ENCODE results near the gene C2CD4D.

C2CD4D gene

DNA sequence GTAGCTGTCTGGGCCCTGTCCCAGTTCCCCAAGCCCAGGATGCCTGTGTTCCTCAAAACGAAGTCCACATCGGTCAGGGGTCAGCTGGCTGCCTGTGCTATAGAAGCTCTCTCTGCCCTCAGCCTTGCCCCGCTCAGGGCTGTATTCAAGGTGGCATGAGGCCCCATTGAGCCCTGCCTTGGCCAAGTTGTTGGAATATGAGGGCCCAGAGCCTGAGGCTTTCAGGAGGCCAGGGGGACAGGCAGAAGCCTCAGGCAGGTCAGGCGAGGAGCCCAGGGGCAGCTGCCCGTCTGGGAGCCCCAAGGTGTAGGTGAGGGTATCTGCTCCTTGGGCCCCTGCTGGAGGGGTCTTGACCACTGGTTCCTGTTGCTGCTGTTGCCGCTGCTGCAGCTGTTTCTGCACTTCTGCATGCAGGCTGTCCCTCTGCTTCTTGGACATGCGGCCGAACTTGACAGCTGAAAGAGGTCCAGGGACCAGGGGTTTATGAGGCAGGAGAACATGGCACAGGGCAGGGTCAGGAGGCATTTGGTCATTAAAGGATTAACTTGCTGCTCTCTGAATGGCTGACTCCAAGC is 24.6 kb downstream of the C2CD4D start:
- DNase-seq (ENCODE audit: low read depth in 1 of 2, low spot score in 1 of 2), result no peak

- DNase-seq (ENCODE audit: low read depth in 1 of 2, low spot score in 1 of 2), result no peak
These were observed 25.2 kb downstream of the C2CD4D start for GRCh38 chr1:151814426-151814825.

- no peak for DNase-seq (ENCODE audit: low read depth in 1 of 2, low spot score in 1 of 2)
These were observed 26.2 kb downstream of the C2CD4D start for GRCh38 chr1:151813271-151813977.

- no peak for DNase-seq (ENCODE audit: low read depth in 1 of 2, low spot score in 1 of 2)
These were observed 28.4 kb downstream of the C2CD4D start for GRCh38 chr1:151811181-151811580.

DNA sequence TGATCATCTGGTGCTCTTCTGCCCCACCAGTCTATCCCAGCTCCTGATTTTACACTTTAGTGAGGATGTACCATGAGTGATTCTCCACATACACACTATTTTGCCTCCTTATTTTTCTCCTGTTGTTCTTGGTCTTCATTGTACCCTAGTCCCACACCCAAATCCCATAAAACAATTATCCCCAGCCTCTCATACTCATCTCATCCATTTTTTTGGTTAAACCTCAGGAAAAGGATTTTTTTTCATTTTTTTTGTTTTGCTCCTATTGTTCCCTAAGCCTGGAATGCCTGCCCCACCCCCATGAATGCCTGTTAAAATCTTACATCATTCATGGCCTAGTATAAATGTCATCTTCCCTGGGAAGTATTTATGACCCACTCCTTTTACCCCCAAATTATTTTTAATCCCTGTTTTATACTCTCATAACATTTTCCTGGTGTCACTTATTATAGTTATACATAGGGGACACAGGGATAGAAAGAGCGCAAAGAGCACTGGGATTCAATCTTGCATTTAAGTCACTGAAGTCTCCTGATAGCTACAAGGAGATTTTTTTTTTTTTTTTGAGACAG is 29.5 kb downstream of the C2CD4D start:
- DNase-seq (ENCODE audit: low read depth in 1 of 2, low spot score in 1 of 2), result no peak

GRCh38 chr1:151809290-151809984 is 30.2 kb downstream of the C2CD4D start:
- DNase-seq (ENCODE audit: low read depth in 1 of 2, low spot score in 1 of 2), result no peak

GRCh38 chr1:151807766-151808165 is 31.9 kb downstream of the C2CD4D start:
- no peak for DNase-seq (ENCODE audit: low read depth in 1 of 2, low spot score in 1 of 2)

- no peak for DNase-seq (ENCODE audit: low read depth in 1 of 2, low spot score in 1 of 2)
These were observed 32.5 kb downstream of the C2CD4D start for GRCh38 chr1:151807131-151807530.

DNA sequence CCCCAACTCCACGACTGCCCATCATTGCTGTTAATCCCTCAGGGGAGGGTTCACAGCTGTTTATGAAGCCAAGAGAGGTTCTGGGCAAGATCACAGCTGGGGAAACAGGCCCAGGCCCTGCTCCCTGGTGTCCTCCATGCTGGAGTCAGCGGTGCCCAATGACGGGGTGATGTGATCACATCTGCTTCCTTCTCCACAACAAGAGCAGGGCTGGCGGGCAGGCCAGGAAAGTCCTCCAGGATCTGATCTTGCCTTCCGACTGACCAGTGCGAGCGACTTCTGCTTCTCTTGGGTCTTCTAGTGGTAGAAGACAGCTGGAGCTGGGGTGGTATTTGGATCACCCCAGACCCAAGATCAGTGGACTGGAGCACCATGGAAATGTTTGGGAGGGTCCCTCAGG is 33.5 kb downstream of the C2CD4D start:
- DNase-seq (ENCODE audit: low read depth in 1 of 2, low spot score in 1 of 2), result no peak

DNA sequence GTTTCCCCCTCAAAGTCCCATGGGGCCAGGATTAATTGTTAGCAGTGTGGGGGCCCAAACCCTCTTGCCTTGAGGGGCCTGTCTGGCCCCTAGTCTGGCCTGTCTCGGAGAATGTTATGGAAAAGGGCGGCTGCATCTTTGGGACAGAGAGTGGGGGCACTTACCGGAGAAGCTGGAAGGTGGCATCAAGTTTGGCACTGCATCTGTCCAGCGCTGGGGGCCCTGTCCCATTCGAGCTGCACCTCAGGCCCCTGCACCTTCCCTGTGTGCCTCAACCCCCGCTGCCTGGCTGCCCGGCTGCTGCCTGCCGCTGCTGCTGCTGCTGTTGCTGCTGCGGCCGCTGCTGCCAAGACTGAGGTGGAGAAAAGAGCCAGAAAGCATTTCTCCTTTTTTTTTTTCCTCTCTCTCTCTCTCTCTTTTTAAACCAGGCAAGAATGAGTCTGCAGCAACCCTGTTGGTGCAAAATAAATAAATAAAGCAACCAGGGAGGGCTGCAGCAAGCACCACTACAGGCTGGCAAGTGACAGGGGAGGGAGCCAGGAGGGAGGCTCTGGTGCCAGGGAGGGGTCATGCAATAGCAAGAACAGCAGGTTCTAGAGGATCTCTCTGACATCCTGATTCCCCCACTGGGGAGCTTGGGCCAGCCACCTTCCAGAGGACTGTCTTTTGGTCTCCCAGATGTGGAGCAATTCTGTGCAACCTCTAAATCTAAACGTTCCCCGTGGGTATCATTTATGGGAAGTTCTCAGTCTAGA is 34.4 kb downstream of the C2CD4D start, which contains the start of gene LINGO4:
TSS of gene LINGO4 (minus strand) at position 354 of the 755 bp plus-strand sequence. CDS start 2,715 bp downstream, outside the sequence.
- no peak for DNase-seq (ENCODE audit: low read depth in 1 of 2, low spot score in 1 of 2)

DNA sequence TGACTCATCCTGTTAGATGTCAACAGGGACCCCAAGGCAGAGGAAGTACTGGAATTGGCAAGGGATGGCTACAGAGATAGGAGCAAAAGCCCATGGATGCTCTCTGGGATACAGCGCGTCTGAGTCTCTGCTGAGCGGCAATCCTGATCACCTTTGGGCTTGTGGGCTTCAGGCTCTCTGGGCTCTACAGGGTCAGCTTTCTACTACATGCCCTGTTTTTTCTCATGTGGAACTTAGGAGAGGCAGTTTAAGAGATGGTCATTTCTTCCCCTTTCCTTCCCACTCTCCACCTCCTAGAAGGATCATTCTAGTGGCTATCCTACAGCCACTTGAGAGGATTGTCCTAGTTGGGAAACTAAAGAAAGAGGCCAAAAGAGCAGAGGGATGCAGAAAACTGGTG is 35.7 kb downstream of the C2CD4D start:
- no peak for DNase-seq (ENCODE audit: low read depth in 1 of 2, low spot score in 1 of 2)

GRCh38 chr1:151803164-151803563 is 36.5 kb downstream of the C2CD4D start:
- no peak for DNase-seq (ENCODE audit: low read depth in 1 of 2, low spot score in 1 of 2)

- DNase-seq (ENCODE audit: low read depth in 1 of 2, low spot score in 1 of 2), result no peak
These were observed 37.2 kb downstream of the C2CD4D start for GRCh38 chr1:151802372-151802771.

GRCh38 chr1:151801846-151802245 is 37.8 kb downstream of the C2CD4D start:
- no peak for DNase-seq (ENCODE audit: low read depth in 1 of 2, low spot score in 1 of 2)

DNA sequence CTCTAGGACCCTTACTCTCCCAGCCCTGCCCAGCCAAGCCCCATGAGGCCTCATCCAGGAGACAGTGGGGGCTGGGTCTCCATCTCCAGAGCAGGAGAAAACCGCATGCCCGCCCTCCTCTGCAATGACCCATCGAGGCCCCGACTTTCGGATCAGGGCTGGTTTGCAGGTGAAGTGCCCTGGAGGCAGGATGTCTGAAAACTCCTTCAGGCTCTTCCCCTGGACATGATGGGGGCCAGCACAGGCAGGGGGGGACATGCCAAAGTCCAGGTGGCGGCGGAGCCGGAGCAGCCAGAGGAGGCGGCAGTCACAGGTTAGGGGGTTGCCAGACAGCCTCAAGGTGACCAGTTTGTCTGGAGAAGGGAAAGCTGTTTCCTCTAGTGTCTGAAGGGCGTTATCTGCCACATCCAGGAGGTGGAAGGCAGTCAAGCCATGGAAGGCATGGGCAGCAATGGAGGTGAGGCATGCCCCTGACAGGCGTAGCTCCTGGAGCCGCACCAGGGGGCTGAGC is 38.3 kb downstream of the C2CD4D start:
- no peak for DNase-seq (ENCODE audit: low read depth in 1 of 2, low spot score in 1 of 2)

- no peak for DNase-seq (ENCODE audit: low read depth in 1 of 2, low spot score in 1 of 2)
These were observed 38.8 kb downstream of the C2CD4D start for GRCh38 chr1:151800830-151801229.

DNA sequence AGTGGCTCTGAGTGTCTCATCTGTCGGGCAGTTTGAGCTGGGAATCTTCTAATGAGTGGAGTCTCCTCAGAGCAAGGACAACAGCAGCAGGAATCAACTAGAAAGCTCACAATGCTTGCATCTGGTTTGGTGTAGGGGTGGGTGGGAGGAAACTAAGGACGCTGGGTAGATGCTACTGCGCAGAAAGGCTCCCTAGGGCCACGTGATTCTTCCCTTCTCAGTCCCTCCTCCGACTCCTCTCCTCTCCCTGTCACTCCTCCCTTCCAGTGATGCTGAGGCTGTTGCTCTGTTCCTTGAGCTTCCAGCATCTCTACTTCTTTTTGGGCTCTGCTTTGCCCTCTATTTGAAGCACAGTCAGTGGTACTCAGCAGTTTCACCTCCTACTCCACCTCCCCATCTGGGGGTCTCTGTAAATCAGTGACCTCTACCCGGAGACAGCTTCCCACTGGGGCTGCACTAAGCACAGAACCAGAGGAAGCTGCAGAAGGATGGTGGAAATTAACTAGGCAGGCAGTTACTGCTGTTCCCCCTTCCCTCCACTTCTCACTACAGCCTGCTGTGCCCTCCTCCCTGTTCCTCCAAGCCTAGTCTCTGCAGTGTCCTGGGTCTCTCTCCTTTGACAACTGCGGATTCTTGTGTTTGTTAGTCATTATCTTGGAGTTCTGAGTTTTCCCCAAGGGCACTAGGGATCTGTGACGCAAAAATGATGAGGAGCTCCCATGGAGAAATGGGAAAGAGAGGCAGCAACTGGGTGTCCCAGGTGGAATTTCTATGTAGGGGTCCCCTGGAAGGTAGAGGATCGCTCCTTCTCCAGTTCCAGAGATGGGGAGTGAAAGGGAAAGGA is 40.2 kb downstream of the C2CD4D start:
- no peak for DNase-seq (ENCODE audit: low read depth in 1 of 2, low spot score in 1 of 2)

DNA sequence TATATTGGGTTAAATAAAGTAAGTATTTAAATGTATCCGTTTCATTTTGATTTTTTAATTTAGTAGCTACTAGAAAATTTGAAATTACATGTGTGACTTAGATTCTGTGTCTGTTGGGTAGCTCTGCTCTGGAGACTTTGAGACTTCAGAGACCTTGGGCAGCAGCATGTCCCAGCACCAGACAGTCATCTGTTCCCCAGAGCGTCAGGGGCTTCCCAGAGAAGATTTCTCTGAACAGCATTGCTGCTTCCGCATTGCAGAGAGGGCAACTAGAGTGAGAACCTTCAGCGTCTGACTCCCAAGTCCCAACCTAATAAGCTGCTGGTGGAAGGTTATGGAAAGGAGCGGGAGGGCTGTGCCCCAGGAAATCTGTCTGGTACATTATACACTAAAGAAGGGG is 41.0 kb downstream of the C2CD4D start:
- DNase-seq (ENCODE audit: low read depth in 1 of 2, low spot score in 1 of 2), result no peak

GRCh38 chr1:151790940-151791651 is 48.5 kb downstream of the C2CD4D start:
- no peak for DNase-seq (ENCODE audit: low read depth in 1 of 2, low spot score in 1 of 2)
